ENCODE measurements around the gene IQCE.

Gene IQCE

GRCh38 chr7:2558629-2559282 lies at the start of gene IQCE:
TSS of gene IQCE (plus strand) at chr7:2558979. CDS start at chr7:2559182, 203 bp downstream.
- peak; percentile 86 for DNase-seq (ENCODE audit: low spot score)

- DNase-seq (ENCODE audit: low spot score) = no peak
Observed at GRCh38 chr7:2509298-2509906, 49.4 kb upstream of the IQCE start.

GRCh38 chr7:2510130-2510776 lies 48.5 kb upstream of the IQCE start:
- no peak for DNase-seq (ENCODE audit: low spot score)

GRCh38 chr7:2510909-2511768 lies 47.6 kb upstream of the IQCE start:
- DNase-seq (ENCODE audit: low spot score) = no peak

- DNase-seq (ENCODE audit: low spot score) = no peak
Observed at GRCh38 chr7:2511769-2512168, 47.0 kb upstream of the IQCE start.

- no peak for DNase-seq (ENCODE audit: low spot score)
Observed at GRCh38 chr7:2512179-2512661, 46.6 kb upstream of the IQCE start.

GRCh38 chr7:2512713-2513112 lies 46.1 kb upstream of the IQCE start:
- DNase-seq (ENCODE audit: low spot score) = no peak

- DNase-seq (ENCODE audit: low spot score) = no peak
Observed at GRCh38 chr7:2513702-2514101, 45.1 kb upstream of the IQCE start.

- no peak for DNase-seq (ENCODE audit: low spot score)
Observed at GRCh38 chr7:2514473-2515423, 44.0 kb upstream of the IQCE start.

- DNase-seq (ENCODE audit: low spot score) = no peak
Observed at GRCh38 chr7:2515424-2516193, 43.2 kb upstream of the IQCE start.

GRCh38 chr7:2516194-2516555 lies 42.6 kb upstream of the IQCE start:
- no peak for DNase-seq (ENCODE audit: low spot score)

- DNase-seq (ENCODE audit: low spot score) = no peak
Observed at GRCh38 chr7:2517026-2517425, 41.8 kb upstream of the IQCE start.

- no peak for DNase-seq (ENCODE audit: low spot score)
Observed at GRCh38 chr7:2517678-2518507, 40.9 kb upstream of the IQCE start.

- DNase-seq (ENCODE audit: low spot score) = no peak
Observed at GRCh38 chr7:2518737-2519118, 40.1 kb upstream of the IQCE start.

- peak; percentile 94 for DNase-seq (ENCODE audit: low spot score)
Observed at GRCh38 chr7:2519119-2519930, 39.5 kb upstream of the IQCE start, which contains the start of gene LFNG. TSS of gene LFNG (plus strand) at chr7:2519774. CDS start at chr7:2519862, 88 bp downstream.

- no peak for DNase-seq (ENCODE audit: low spot score)
Observed at GRCh38 chr7:2520131-2520760, 38.5 kb upstream of the IQCE start.

GRCh38 chr7:2520761-2521290 lies 38.0 kb upstream of the IQCE start:
- DNase-seq (ENCODE audit: low spot score) = no peak

GRCh38 chr7:2521341-2521745 lies 37.4 kb upstream of the IQCE start:
- no peak for DNase-seq (ENCODE audit: low spot score)
